Cardiac fibroblast (primary cell): ENCODE results near the gene PAK6.

Experiments
- DNase-seq, 2 donors: peaks; one replicate each; pipeline versions ENCODE4 v3.0.0 to v3.0.0-alpha.2; 2010; ENCODE audit warnings: low read depth in 2 of 2
- H3K4me3 ChIP-seq, 2 donors: replicated peaks in 1 of 2; 1 replicate in 1 of 2; 2 replicates in 1 of 2; pipeline ENCODE4 v1.5.1; 2011; ENCODE audit warnings: low read depth in 2 of 2, low read length in 2 of 2, mild to moderate bottlenecking in 2 of 2, moderate library complexity in 1 of 2
- TF ChIP-seq, protein P1 (sequence below): IDR thresholded peaks from one replicate; pipeline ENCODE4 v1.5.1; 2011; ENCODE audit warnings: low read depth, mild to moderate bottlenecking, low read length, inconsistent platforms

PAK6 gene

DNA sequence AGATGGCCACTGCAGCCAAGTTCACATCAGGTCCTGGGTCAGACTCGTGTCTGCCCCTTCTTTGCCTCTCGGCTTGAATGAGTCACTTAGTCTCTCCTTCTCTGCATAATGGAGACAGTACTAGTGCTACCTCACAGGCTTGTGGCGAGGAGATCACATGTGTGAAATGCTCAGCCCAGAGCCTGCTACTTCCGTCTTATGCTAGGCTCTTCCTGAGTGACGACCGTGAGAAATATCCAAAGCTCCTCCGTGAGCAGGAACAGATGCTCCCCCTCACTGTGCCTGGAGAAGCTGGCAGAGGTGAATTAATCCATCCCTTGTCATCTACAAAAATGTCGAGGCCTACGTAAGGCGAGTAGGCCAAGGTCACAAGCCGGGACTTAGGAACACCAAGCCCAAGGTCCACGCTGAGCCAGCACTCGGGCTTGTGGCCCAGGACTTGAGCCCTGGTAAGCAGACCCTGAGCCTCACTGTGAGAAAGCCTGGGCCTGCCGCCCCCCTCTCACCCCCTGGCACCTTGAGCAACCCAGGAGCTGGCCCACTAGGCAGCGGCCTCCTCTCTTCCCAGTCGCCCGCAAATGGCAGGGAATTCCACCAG is 17.9 kb downstream of the PAK6 start:
- TF ChIP-seq, protein P1, sequence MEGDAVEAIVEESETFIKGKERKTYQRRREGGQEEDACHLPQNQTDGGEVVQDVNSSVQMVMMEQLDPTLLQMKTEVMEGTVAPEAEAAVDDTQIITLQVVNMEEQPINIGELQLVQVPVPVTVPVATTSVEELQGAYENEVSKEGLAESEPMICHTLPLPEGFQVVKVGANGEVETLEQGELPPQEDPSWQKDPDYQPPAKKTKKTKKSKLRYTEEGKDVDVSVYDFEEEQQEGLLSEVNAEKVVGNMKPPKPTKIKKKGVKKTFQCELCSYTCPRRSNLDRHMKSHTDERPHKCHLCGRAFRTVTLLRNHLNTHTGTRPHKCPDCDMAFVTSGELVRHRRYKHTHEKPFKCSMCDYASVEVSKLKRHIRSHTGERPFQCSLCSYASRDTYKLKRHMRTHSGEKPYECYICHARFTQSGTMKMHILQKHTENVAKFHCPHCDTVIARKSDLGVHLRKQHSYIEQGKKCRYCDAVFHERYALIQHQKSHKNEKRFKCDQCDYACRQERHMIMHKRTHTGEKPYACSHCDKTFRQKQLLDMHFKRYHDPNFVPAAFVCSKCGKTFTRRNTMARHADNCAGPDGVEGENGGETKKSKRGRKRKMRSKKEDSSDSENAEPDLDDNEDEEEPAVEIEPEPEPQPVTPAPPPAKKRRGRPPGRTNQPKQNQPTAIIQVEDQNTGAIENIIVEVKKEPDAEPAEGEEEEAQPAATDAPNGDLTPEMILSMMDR: no peak
- no peak overlapping the region for H3K4me3 ChIP-seq
- DNase-seq: peak in 1 of 2 donors; percentile 23

DNA sequence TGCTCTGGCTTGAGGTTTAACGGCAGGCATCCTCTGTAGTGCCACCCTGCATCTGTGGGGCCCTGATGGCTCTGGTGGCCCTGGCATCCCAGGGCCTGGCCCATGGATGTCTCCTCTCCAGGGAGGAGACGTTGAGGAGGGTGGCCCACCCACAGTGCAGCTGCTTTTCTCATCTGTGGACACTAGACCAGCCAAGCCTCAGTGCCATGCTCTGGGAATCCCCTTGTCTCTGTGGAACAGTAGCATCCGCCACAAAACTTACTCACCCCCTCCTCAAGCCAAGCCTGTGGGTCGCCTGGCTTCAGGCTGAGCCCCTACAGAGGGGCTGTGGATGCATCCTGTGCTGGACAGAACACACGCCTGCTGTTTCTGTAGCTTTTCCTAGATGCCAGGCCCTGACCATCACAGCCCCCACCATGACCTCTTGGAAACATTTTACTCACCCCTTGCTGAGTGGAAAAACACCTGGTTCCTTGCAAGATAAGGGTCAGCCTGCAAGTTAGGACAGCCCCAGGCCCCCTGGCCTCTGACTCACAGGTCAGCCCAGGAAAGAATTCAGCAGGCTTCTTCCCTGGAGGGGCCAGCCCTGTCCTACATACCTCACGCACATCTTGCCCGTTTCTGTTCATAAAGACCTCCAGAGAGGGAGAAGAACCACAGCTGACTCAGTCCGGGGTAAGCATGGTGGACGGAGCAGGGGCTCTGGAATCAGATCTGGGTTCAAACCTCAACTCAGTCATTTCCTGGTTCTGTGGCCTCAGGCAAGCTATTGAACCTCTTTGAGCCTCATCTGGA is 19.0 kb downstream of the PAK6 start:
- no peak overlapping the region for H3K4me3 ChIP-seq
- no peak for DNase-seq
- TF ChIP-seq, protein P1: no peak

DNA sequence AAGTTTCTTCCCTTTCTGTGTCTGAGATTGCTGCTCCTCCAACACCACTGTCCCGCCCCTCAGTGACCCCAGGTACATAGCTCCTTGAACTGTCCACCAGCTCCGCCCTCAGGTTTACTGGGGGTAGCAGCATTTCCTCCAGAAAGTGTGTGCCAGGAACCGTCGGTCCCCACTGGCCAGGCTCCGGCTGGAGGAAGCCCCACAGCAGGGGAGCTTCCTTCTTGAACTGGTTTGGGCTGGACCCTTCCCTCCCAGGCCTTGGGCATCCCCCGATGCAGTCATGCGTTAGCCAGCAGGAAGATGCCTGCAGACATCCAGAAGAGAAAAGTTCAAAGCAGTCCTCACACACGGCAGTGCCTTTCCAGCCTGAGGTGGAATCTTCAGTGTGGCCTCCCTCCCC is 19.7 kb downstream of the PAK6 start:
- TF ChIP-seq, protein P1: no peak

DNA sequence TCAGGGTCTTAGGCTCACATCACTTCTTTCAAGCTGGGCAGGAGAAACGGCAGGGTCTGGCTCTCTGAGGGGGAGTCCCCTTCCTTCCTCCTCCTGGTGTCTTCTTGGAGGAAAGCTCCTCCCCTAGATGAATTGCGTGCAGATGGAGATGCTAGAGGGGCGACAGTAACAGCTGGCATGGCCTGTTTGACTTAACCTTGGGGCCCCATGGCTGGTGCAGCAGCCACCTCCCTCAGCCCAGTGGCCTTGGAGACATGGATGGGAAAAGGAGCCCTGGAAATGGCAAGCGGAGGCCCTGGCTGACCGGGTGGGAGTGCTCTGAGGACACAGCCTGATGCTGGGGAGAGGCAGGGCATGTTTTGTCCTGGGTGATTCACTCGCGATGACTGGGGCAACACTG is 20.2 kb downstream of the PAK6 start:
- no peak overlapping the region for H3K4me3 ChIP-seq
- TF ChIP-seq, protein P1: no peak
- DNase-seq: no peak

More for the DNA sequence above, 19.7 kb downstream of the PAK6 start:
- no peak overlapping the region for H3K4me3 ChIP-seq
- no peak for DNase-seq

DNA sequence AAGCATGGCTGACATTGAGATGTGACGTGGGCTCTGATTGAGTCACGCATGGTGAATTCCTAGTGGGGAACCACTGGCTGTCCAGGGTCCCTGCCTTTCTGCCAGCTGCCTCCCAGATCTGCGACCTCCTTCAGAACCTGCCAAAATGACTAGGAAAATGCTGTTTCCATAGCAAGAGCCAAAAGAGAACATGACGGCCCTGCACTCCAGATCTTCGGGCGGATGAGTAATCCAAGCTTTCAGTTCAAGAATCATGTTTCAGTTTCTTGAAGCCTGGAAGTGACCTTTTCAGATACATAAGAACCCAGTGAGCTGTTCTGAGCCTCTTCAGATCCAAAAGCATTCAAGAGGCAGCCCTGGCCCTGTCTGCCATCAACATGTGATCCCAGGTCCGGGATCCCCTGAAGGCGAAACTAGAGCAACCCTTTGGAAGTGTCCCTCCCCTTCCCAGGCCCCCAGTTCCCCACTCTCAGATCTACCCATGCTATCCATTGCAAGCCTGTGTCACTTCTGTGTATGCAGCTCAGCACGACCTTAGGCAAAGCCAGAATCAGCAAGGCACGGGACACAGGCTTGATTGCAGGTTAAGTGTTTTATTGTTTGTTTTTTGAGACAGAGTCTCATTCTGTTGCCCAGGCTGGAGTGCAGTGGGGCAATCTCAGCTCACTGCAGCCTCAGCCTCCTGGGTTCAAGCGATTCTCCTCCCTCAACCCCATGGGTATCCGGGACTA is 24.3 kb downstream of the PAK6 start:
- H3K4me3 ChIP-seq: no peak overlapping the region
- peak; percentile 64 to 89 for DNase-seq
- TF ChIP-seq, protein P1: no peak

DNA sequence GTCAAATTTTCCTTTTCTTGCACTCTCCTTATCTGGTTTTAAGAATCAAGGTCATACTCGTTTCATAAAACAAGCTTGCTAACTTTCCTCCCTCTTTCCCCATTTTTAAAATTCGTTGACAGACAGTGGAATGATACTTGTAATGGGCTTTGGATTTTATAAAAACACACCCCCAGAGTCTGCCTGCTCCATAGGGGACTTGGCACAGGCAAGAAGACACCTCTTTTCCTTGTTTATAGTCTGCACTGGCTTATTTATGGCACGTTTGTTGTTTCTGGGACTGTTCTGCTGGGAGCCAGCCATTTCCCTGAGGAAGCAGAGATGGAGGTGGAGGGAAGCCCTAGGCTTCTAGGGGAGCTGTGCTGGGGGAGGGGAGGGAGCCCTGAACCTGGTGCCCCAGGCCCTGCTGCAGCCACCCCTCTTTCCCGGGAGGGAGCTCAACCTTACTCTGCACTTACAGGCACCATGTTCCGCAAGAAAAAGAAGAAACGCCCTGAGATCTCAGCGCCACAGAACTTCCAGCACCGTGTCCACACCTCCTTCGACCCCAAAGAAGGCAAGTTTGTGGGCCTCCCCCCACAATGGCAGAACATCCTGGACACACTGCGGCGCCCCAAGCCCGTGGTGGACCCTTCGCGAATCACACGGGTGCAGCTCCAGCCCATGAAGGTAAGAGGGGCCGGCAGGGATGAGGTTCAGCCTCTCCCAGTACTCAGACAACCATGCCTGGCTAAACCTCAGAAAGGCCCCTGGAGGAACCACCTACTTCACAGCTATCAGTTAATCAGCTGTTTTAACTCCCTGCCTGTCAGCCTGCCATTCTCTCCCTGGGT is 25.7 kb downstream of the PAK6 start:
- DNase-seq: no peak
- TF ChIP-seq, protein P1: no peak
- no peak overlapping the region for H3K4me3 ChIP-seq
